Fibroblast of lung (primary cell): ENCODE data around the gene MEGF9. TPM values are rescaled to one million over a fixed set of nuclear protein-coding genes. Genes with fewer than 3 reads are reported as not detected.

ENCODE experiments used
- DNase-seq, 2 donors: peaks; one replicate each; pipeline versions ENCODE4 v3.0.0 to v3.0.0-alpha.2; 2010; ENCODE audit warnings: low read depth in 2 of 2
- H2AFZ ChIP-seq: 2 replicates; pipeline ENCODE4 v1.5.1; 2012; ENCODE audit warnings: low read length, control low read depth, inconsistent platforms
- H3K27ac ChIP-seq: 2 replicates; pipeline ENCODE4 v1.5.1; 2011; ENCODE audit warnings: low read length, control low read depth; ENCODE audit not compliant: insufficient read depth
- H3K27me3 ChIP-seq: 2 replicates; pipeline ENCODE4 v1.5.1; 2011; ENCODE audit warnings: mild to moderate bottlenecking, low read length; ENCODE audit not compliant: control insufficient read depth, insufficient read depth
- H3K36me3 ChIP-seq: 2 replicates; pipeline ENCODE4 v1.5.1; 2011; ENCODE audit warnings: low read length; ENCODE audit not compliant: control insufficient read depth, insufficient read depth
- H3K4me1 ChIP-seq: 2 replicates; pipeline ENCODE4 v1.5.1; 2011; ENCODE audit warnings: low read length; ENCODE audit not compliant: control insufficient read depth, insufficient read depth; ENCODE audit errors: extremely low read depth
- H3K4me2 ChIP-seq: 2 replicates; pipeline ENCODE4 v1.5.1; 2011; ENCODE audit warnings: low read length, control low read depth; ENCODE audit not compliant: insufficient read depth; ENCODE audit errors: extremely low read depth
- H3K4me3 ChIP-seq, 4 experiments: fragments of 200-600 bp in 1 of 4; sonication (generic) in 1 of 4; replicated peaks in 1 of 4; 2 replicates each; pipeline ENCODE4 v1.5.1; 2011 to 2016; ENCODE audit warnings: low read length in 4 of 4, low read depth in 3 of 4, mild to moderate bottlenecking in 3 of 4, control low read depth in 2 of 4, inconsistent platforms in 1 of 4, mixed read lengths in 1 of 4; ENCODE audit not compliant: insufficient read depth in 1 of 4; ENCODE audit errors: control extremely low read depth in 1 of 4
- H3K79me2 ChIP-seq: 2 replicates; pipeline ENCODE4 v1.5.1; 2012; ENCODE audit warnings: mild to moderate bottlenecking, low read length, inconsistent platforms; ENCODE audit not compliant: control insufficient read depth, insufficient read depth
- H3K9ac ChIP-seq: 2 replicates; pipeline ENCODE4 v1.5.1; 2011; ENCODE audit warnings: mild to moderate bottlenecking, low read length, control low read depth; ENCODE audit not compliant: insufficient read depth
- H3K9me3 ChIP-seq: 2 replicates; pipeline ENCODE4 v1.5.1; 2012; ENCODE audit warnings: low read depth, low read length; ENCODE audit not compliant: control insufficient read depth, insufficient read depth
- H4K20me1 ChIP-seq: 2 replicates; pipeline ENCODE4 v1.5.1; 2011; ENCODE audit warnings: low read length; ENCODE audit not compliant: control insufficient read depth, insufficient read depth; ENCODE audit errors: extremely low read depth
- EZH2 ChIP-seq: IDR thresholded peaks from 2 replicates; pipeline ENCODE4 v1.5.1; 2012; ENCODE audit warnings: low read length, control low read depth, mild to moderate bottlenecking; ENCODE audit errors: missing control alignments
- polyA plus RNA-seq, 2 donors: library from polyadenylated mRNA; depleted of rRNA in 1 of 2; stranded (reverse) in 1 of 2; unstranded in 1 of 2; fragments of >200 nt; gene quantifications; 2 replicates each; pipeline ENCODE4 v1.2.1, GENCODE V29; 2011 to 2012; ENCODE audit warnings: missing spikeins in 1 of 2
- total RNA-seq: library from RNA; depleted of rRNA; stranded (reverse); fragments of >200 nt; gene quantifications from 2 replicates; pipeline ENCODE4 v1.2.1, GENCODE V29; 2014
- TF ChIP-seq, protein P1 (sequence below), 2 donors: IDR thresholded peaks in 1 of 2; conservative IDR thresholded peaks in 1 of 2; 1 replicate in 1 of 2; 2 replicates in 1 of 2; pipeline ENCODE4 v1.5.1; 2011 to 2012; ENCODE audit warnings: low read length in 2 of 2, control low read depth in 1 of 2, inconsistent platforms in 1 of 2, low read depth in 1 of 2, mild to moderate bottlenecking in 1 of 2

MEGF9 gene
- total and polyA plus RNA-seq, 2 donors (not counting 1 experiment from before 2014, with no cell fraction given), result 15.8 to 24.9 TPM

DNA sequence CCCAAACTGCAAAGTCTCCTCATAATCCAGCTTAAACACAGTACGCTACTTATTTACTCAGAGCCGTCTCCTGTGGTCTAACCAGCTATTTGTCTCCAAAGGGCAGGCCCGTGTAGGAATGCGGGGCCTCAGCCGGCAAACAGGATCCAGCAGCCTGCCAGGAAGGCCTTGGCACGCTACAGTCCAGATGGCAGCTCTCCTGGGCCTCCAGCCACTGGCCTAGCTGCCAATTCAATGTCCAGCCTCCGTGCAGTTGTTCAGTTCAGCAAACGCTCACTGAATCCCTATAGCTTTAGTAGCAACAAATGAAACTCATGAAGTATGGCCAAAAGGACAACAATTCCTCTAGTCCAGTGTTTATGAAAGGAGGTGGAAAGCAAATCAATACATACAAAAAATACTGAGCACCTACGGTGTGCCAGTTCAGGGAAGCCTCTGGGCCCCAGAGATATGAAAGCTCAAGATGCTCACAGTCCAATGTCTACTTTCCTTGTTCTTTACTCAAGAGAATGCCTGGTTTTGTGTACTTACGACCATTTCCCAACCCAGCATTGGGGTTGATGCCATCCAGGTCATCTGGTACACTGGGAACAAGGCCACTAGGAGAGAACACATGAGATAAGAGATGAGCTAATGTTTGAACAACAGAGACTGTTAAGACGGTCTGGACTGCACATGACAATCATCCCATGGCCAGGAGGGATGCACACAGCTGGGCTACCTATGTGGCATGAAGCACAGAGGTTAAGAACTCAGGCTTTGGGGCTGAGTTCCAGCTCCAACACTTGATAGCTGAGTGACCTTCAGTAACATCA lies 142.6 kb downstream of the MEGF9 start:
- Histone ChIP-seq H3K4me3 (no peak overlapping the region), H3K9me3 (no peaks in the 10 kb centered on the region), H3K4me2 (peak overlapping the region; percentile 54), H3K9ac (no peak overlapping the region), H2AFZ (no peak overlapping the region), H3K27me3 (no peaks in the 10 kb centered on the region), H4K20me1 (no peaks in the 10 kb centered on the region), H3K4me1 (peaks cover 4% of the 10 kb centered on the region), H3K36me3 (peaks cover 18% of the 10 kb centered on the region), H3K27ac (peak overlapping the region; percentile 85), H3K79me2 (peaks cover 23% of the 10 kb centered on the region)
- peak; percentile 83 to 92 for DNase-seq
- no peak for TF ChIP-seq EZH2
- TF ChIP-seq, protein P1, sequence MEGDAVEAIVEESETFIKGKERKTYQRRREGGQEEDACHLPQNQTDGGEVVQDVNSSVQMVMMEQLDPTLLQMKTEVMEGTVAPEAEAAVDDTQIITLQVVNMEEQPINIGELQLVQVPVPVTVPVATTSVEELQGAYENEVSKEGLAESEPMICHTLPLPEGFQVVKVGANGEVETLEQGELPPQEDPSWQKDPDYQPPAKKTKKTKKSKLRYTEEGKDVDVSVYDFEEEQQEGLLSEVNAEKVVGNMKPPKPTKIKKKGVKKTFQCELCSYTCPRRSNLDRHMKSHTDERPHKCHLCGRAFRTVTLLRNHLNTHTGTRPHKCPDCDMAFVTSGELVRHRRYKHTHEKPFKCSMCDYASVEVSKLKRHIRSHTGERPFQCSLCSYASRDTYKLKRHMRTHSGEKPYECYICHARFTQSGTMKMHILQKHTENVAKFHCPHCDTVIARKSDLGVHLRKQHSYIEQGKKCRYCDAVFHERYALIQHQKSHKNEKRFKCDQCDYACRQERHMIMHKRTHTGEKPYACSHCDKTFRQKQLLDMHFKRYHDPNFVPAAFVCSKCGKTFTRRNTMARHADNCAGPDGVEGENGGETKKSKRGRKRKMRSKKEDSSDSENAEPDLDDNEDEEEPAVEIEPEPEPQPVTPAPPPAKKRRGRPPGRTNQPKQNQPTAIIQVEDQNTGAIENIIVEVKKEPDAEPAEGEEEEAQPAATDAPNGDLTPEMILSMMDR (conservative IDR thresholded peaks at IDR 0.05 in 1 of 2, IDR thresholded peaks at IDR 0.05 in 1 of 2; ENCODE audit: low read depth in 1 of 2, low read length in 2 of 2), result no peak

DNA sequence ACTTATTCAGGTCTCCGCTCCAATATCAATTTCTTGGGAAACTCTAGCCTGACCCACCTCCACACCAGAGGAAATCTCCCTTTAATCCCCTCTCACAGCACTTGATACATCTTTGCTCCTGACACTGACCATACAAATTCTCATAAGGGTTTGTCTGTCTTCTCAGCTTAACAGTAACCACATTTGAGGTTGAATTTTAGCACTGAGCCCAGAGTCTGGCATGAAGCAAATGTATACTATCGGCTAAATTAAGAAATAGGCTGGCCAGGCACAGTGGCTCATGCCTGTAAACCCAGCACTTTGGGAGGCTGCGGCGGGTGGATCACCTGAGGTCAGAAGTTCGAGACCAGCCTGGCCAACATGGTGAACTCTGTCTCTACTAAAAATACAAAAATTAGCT lies 144.0 kb downstream of the MEGF9 start:
- H3K4me2 ChIP-seq, result no peak overlapping the region
- H3K27me3 ChIP-seq, result no peaks in the 10 kb centered on the region
- peaks cover 18% of the 10 kb centered on the region for H3K36me3 ChIP-seq
- no peaks in the 10 kb centered on the region for H3K9me3 ChIP-seq
- no peaks in the 10 kb centered on the region for H4K20me1 ChIP-seq
- H3K4me1 ChIP-seq, result peaks cover 4% of the 10 kb centered on the region
- H3K27ac ChIP-seq, result no peak overlapping the region
- no peak for DNase-seq
- no peak overlapping the region for H3K9ac ChIP-seq
- peaks cover 15% of the 10 kb centered on the region for H3K79me2 ChIP-seq
- no peak overlapping the region for H2AFZ ChIP-seq
- H3K4me3 ChIP-seq, result no peak overlapping the region
- TF ChIP-seq EZH2, result no peak
- TF ChIP-seq, protein P1 (conservative IDR thresholded peaks at IDR 0.05 in 1 of 2, IDR thresholded peaks at IDR 0.05 in 1 of 2; ENCODE audit: low read depth in 1 of 2, low read length in 2 of 2), result no peak

- Histone ChIP-seq H3K4me3 (no peak overlapping the region), H3K27ac (no peak overlapping the region), H3K36me3 (peaks cover 18% of the 10 kb centered on the region), H4K20me1 (no peaks in the 10 kb centered on the region), H3K79me2 (peaks cover 15% of the 10 kb centered on the region), H3K27me3 (no peaks in the 10 kb centered on the region), H3K4me1 (peaks cover 4% of the 10 kb centered on the region), H3K4me2 (no peak overlapping the region), H2AFZ (no peak overlapping the region), H3K9ac (no peak overlapping the region), H3K9me3 (no peaks in the 10 kb centered on the region)
- TF ChIP-seq EZH2, result no peak
- TF ChIP-seq, protein P1 (conservative IDR thresholded peaks at IDR 0.05 in 1 of 2, IDR thresholded peaks at IDR 0.05 in 1 of 2; ENCODE audit: low read depth in 1 of 2, low read length in 2 of 2), result peak in 1 of 2 donors; percentile 24
- no peak for DNase-seq
These were observed 144.7 kb downstream of the MEGF9 start for GRCh38 chr9:120569556-120569955.
